ENCODE results near the gene PYCR2.
"Not testable (repeated sequence)": the region's sequence is repeated elsewhere in the genome, so short reads cannot be mapped to it uniquely, and the experiment has no call there.

The PYCR2 gene

DNA sequence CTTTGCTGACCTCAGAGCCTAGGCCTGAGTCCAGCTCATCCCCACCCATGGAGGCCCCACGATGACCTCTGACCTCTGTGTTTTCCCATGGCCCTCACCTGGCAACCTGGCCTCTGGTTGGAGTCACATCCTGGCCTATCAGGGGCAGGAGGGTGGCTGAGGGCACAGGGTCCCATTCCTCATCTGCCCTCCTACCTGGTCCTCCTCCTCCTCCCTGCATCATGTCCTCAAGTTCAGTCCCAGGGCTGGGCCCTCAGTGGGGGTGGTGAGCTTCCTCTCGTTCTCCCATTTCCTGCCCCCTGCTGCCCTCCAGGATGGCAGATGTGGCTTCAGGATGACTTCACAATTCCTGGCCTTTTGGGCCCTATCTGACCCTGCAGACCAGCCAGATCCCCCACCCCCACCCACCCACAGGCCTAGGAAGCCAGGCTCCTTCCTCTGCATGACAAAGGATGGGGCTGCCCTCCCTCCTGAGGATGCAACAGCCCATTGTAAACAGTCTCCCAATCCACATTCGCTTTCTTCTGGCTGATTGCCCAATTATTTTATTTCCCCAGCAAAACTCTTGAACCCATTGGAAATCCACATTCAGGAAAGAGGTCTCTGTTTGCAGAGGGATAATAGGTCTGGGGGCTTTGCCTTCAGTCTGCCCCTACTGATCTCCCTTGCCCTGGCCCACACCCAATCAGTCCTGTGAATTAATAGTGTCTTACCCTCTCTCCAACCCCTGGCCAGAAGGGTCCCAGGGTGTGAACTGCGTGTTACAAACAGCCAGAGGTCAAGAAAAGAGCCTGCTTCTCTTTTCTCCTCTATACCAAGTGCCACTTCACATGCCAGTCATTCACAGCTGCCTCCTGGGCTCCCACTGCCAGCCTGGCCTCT lies 24.8 kb downstream of the PYCR2 start:
- no peak for TF ChIP-seq POLR2A (IDR thresholded peaks at IDR 0.05; ENCODE audit: low read length)
- no peak for TF ChIP-seq GATA1 (IDR thresholded peaks at IDR 0.05; ENCODE audit: low read depth, low read length)

GRCh38 chr1:225897595-225898514 lies 26.2 kb downstream of the PYCR2 start:
- TF ChIP-seq POLR2A (IDR thresholded peaks at IDR 0.05; ENCODE audit: low read length): no peak
- no peak for DNase-seq

More for the DNA sequence above, 24.8 kb downstream of the PYCR2 start:
- DNase-seq: no peak

DNA sequence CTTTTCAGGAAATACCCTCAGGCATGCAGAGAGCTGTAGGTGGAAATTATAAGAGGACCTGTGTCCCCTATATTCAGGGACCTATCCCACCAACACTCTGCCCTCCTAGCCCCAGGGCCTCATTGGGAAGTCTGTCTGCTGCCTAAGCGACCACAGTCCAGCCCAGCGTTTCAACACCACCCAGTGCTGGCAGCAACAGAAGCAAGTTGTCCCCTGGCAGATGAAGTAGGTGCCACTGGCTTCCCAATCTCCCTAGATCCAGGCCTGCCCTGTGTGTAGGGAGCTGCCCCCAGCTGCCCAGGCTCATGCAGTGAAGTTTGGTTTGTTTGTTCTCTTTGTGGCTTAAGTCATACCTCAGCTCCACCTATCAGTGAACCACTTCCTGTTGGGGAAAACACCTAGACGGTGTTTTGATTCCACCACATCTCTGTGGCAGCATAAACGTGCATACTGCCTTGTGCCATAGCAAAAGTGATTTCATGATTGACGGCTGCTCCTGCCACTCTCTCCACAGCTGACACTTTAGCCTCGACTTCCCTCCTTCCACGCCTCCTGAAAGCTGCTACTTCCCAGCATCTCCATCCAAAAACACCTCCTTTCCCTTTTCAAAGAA lies 27.0 kb downstream of the PYCR2 start:
- no peak for DNase-seq
- no peak for TF ChIP-seq POLR2A (IDR thresholded peaks at IDR 0.05; ENCODE audit: low read length)
- TF ChIP-seq GATA1 (IDR thresholded peaks at IDR 0.05; ENCODE audit: low read depth, low read length): no peak

GRCh38 chr1:225896494-225896893 lies 27.6 kb downstream of the PYCR2 start:
- no peak for DNase-seq
- TF ChIP-seq POLR2A (IDR thresholded peaks at IDR 0.05; ENCODE audit: low read length) (no peak), GATA1 (IDR thresholded peaks at IDR 0.05; ENCODE audit: low read depth, low read length) (no peak)

DNA sequence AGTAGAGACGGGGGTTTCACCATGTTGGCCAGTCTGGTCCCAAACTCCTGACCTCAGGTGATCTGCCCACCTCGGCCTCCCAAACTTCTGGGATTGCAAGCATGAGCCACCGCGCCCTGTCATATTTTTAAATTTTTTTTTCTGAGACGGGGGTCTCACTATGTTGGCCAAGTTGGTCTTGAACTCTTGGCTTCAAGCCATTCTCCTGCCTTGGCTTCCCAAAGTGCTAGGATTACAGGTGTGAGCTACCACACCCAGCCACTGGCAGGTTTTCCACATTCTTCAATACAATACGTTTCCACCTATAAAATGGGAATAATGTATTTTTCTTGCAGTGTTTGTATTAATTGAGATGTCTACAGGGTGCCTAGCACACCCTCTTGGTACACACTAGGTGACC lies 31.7 kb downstream of the PYCR2 start:
- DNase-seq: no peak
- no peak for TF ChIP-seq POLR2A (IDR thresholded peaks at IDR 0.05; ENCODE audit: low read length)
- no peak for TF ChIP-seq GATA1 (IDR thresholded peaks at IDR 0.05; ENCODE audit: low read depth, low read length)

GRCh38 chr1:225891229-225891972 lies 32.6 kb downstream of the PYCR2 start:
- TF ChIP-seq GATA1 (IDR thresholded peaks at IDR 0.05; ENCODE audit: low read depth, low read length) (no peak), POLR2A (IDR thresholded peaks at IDR 0.05; ENCODE audit: low read length) (no peak)
- DNase-seq: no peak

DNA sequence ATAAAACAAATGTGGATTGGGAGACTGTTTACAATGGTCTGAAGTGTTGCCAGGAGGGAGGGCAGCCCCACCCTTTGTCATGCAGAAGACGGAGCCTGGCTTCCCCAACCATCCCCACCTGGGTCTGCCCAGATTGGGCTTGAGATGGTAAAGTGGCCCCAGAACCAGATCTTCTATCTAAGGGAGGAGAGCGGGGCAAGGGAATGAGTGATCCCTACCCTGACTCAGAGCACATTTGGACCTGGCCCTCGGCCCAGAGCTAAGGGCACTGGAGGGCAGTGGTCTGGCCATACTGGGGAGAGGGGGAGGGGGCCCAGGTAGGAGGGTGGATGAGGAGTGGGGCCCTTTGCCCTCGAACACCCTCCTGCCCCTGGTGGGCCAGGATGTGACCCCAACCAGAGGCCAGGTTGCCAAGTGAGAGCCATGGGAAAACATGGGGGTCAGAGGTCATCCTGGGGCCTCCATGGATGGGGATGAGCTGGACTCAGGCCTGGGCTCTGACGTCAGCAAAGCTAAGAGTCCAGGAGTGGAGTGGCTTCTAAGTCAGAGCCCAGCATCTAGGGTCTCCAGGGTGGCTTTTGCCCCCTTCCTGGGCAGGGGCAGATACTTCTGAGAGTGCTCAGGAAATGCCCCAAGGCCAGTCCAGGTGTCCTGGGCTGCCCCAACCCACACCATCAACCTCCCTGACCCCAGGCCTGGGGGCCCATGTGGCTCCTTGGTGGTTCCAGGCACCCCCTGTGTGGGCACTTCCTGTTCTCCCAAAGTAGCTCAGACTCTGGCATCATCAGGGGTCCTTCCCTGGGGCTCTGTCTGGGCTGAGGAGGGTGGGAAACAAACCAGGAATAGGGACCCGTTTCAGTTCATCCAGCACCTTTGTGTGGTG lies 33.5 kb downstream of the PYCR2 start:
- TF ChIP-seq POLR2A (IDR thresholded peaks at IDR 0.05; ENCODE audit: low read length) (no peak), GATA1 (IDR thresholded peaks at IDR 0.05; ENCODE audit: low read depth, low read length) (no peak)
- DNase-seq: no peak

DNA sequence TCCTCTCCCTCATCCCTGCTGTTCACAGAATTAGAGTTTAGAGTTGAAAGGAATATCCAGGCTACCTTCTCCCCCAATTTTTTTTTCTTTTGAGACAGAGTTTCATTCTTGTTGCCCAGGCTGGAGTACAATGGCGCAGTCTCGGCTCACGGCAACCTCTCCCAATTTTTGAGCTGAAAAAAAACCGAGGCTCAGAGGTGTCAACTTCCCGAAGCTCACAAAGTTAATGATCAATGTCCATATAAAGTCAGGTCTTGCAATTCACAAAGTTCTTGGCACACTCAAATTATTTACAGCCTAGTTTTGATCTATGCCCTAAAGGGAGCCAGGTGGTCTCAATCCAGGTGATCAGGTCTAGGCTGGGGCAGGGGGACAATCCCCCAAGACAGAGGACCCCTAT lies 34.3 kb downstream of the PYCR2 start:
- no peak for DNase-seq
- TF ChIP-seq POLR2A (IDR thresholded peaks at IDR 0.05; ENCODE audit: low read length): no peak
- no peak for TF ChIP-seq GATA1 (IDR thresholded peaks at IDR 0.05; ENCODE audit: low read depth, low read length)

- no peak for DNase-seq
- TF ChIP-seq GATA1 (IDR thresholded peaks at IDR 0.05; ENCODE audit: low read depth, low read length): no peak
Observed at GRCh38 chr1:225888898-225889601, 35.0 kb downstream of the PYCR2 start, which contains the start of gene LEFTY1. LEFTY1 (minus strand) TSS chr1:225889146; CDS start chr1:225889066, 80 bp downstream.

- TF ChIP-seq GATA1 (IDR thresholded peaks at IDR 0.05; ENCODE audit: low read depth, low read length): no peak
- no peak for TF ChIP-seq POLR2A (IDR thresholded peaks at IDR 0.05; ENCODE audit: low read length)
- no peak for DNase-seq
Observed at GRCh38 chr1:225888289-225888897, 35.7 kb downstream of the PYCR2 start.

GRCh38 chr1:225887554-225888288 lies 36.3 kb downstream of the PYCR2 start:
- DNase-seq: not testable (repeated sequence)

All from erythroblast (primary cell).